HG03060 (cell line): Measurements from ENCODE around the gene LGI1.

Source experiments
- ATAC-seq: cut with Tn5 transposase; IDR thresholded peaks from one replicate; pipeline ENCODE4 v1.9.1; 2021; ENCODE audit warnings: low read depth, moderate number of reproducible peaks; ENCODE audit not compliant: unreplicated experiment

Gene LGI1

DNA sequence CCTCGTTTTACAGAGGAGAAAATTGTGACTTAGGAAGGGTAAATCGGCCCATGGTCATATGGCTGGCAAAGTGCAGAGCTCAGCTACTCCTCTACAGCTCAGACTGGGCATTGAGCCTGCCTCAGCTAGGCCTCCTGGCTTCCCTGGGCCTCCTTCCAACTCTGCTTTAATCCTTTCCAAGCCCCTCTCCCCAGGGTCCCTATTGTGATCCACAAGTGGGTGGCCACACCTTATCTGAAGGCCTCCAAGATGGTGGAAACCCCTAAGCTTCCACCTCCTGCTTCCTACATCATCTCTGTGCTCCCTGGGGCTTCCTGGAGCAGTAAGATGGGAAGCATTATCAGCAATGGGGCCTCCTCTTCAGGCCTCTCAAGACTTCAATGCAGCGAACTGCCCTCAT lies 3.0 kb upstream of the LGI1 start:
- no peak for ATAC-seq

DNA sequence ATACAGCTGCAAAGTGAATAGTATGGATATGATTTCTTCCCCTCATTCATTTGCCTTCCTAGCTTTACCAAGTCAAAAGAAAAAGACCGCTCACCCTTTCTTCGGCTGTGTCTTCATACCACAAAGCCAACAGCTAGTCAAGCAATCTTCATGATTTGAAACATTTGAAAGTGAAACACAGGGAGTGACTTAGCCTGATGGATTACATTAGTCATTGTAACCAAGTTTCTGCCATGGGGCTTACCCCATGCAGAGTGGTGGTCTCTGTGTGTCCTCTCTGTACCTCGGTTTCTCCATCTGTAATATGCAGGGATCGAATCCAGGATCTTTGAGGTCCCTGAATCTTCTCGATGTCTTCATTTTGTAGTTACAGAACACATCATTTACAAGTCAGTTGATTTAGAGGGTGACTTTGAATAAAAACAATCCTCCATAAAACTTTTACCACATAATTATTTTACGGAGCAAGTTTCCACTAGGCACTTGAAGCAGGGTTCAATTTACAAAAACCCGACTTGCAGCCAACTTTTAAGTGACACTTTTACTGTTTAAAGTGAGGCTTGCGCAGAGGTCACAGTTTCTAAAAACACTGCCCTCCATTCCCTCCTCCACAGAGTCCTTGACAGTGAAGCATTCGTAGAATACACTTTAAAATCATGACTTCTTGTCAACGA lies 2.2 kb upstream of the LGI1 start:
- ATAC-seq = no peak

DNA sequence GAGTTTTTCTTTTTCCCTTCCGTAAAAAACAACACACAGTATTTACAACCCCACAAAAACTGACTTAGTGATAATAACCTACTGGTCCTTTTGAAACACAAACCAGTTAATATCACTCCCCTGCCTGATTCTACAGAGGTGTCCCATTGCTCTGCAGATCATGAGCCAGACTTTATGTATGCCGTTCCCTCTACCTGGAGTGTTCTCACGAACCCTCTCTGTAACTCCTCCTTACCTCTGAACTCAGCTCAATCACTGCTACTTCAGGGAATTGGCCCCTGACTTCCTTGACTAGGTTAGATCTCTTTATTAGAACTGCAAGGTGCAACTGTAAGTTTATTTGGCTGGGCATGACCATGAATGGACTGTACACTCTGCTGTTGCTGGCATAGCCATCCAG lies 1.6 kb upstream of the LGI1 start:
- ATAC-seq = no peak

DNA sequence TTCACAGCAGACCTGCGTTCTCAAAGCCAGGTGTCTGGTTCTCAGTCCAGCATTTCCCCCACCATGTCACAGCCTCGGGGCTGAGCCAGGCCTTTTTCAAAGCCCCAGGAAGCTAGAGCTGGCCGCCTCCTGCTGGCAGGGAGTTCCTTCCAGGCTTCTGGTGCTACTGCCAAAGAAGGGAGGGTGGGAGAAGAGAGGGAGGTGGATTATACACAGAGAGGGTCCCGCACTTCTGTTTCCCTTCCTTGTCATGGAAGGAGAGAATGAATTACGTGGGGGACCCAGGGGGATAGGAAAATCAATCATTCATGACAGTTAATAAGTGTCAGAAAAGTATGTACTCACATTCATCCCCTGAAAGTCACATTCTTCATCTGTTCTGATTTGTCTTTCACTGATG lies 600 bp upstream of the LGI1 start:
- ATAC-seq = no peak

DNA sequence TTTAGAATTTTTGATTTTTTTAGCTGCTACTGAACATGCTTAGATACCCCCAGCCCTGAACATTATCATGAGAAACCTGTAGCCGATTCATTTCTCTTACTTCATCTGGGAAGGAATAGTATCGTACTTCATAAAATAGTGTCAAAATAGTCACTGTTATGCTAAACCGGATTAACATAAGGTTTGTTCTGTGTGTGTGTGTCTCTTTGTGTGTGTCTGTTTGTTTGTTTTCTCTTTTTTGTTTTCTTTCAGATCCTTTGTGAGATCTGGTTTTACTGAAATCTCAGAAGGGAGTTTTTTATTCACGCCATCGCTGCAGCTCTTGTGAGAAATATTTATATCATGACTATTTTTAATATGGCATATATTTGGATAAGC lies 761 bp downstream of the LGI1 start:
- no peak for ATAC-seq

DNA sequence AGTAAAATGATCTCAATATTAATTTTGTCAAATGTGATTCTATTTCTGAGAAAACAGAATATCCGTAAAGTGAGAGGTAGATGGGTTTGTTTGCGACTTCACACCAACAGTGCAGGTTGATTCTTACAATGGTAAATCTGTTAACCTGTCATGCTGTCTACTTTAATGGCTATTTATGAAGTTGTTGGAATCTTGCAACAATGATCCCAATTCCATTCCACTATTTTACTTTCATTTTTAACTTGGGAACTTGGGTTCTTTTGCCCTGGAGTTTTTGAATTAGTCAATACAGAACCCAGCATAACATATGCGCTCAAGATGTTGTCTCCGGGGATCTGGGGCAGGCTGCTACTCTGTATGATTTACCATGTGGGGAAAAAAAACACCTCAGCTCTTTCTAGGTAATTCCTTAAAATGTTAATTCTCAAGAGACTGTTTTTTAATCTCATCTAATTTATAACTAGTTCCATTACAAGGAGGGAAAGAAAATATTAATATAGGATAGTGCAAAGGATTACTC lies 1.2 kb downstream of the LGI1 start:
- ATAC-seq = no peak

DNA sequence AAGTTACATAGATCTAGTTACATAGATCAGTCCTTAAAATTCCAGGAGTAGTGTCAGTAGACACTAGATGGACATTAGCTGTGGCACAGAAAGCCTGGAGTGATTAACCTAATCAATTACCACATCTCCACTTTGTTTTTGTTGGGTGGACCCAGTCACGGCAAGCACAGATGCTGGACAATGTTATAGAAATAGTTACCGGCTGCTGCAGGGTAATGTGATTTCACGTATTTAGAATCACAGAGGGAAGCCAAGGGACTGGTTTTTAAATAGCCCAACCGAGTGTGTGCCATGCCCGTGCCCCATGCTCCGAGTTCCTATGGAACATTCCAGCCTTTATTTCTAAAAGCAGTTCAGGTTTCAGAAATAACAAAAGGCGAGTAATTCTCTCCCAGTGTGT lies 2.8 kb downstream of the LGI1 start:
- no peak for ATAC-seq

DNA sequence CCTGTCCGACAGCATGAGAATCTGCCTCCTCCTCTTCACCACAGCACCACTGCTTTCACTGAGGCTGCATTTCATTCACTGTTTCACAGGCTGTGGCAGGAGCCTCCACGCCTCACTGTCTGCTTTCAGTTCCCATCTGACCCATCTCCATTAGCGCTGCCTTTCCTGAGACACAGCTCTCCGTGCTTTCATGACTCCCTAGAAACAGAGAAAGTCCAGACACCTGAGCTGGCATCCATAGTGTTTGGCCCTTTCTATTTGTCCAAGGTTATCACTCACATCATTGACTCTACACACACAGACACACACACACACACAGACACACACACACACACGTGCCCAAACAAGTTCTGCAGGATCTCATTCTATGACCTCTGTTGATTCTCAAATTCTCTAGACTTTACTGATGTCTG lies 5.2 kb downstream of the LGI1 start:
- ATAC-seq = peak; percentile 69

DNA sequence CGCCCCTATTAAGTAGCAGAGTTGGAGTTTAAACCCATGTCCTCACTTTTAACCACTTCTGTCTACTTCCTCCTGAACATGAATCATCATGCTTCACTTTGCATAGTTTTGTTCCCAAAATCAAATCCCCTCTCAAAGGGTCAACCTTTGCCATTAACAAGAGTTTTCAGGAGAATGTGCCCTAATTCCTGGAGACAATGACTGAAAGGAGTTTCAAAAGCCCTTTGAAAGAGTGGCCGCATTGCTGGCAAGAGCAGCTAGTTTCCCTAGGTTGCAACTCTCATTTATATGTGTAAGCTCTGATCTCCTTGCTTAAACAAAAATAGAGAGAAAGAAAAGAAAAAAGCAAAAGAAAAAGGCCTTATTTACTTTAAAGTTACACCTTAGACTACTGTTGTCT lies 9.2 kb downstream of the LGI1 start:
- no peak for ATAC-seq

DNA sequence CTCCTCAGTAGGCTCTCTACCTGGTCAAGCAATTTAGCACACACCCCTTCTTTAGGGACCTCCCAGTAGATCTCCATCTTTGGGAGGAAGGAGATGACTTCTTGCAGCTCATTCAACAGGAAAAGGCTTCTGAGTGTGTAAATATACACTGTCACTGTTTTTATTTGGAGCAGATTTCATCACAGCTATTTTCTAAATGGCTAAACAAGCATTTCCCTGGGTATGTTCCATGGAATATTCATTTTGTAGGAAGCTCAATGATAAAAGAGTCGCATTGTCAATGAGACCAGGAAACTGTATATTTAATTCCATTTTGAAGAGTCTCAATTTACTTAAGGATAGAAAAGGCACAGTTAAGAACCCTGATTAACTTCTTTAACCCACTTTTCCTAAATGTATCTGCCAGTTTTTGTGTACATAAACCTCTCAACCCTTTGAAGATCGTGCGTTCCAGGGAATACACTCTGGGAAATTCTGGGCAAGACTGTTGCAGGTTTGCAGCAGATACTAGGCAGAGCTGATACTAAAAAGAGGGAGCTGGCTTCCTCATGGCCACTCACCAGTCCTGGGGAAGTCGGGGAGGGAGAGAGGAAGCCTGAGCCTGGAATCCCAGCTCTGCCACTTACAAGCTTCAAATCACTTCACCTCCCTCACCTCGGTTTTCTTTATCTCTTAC lies 10.1 kb downstream of the LGI1 start:
- no peak for ATAC-seq

DNA sequence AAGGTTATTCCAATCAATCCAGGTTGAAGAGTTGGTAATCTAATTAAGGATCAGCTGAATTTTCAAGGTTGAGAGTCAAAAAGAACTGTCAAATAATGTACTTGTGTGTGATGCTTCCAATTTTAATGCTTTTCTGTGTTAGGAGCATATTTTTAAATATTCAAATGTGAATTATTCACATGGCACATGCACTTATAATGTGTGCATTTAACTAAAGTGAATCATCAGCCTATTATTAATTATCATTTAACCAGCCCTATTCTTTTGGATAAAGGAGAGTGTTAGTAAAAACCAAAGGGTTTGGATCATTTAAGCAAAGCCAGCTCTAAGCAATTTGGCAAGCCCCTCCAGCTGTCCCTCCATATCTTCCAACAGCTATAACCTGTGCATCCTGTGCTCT lies 11.2 kb downstream of the LGI1 start:
- no peak for ATAC-seq

DNA sequence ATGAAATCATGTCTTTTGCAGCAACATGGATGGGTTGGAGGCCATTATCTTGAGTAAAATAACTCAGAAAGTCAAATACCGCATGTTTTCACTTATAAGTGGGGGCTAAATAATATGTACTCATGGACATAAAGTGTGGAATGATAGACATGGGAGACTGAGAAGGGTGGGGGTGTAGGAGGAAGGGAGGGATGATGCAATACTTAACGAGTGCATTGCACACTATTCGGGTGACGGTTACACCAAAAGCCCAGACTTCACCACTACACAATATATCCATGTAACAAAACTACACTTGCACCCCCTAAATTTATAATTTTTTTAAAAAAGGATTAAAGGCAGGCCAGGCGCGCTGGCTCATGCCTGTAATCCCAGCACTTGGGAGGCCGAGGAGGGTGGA lies 13.6 kb downstream of the LGI1 start:
- no peak for ATAC-seq

DNA sequence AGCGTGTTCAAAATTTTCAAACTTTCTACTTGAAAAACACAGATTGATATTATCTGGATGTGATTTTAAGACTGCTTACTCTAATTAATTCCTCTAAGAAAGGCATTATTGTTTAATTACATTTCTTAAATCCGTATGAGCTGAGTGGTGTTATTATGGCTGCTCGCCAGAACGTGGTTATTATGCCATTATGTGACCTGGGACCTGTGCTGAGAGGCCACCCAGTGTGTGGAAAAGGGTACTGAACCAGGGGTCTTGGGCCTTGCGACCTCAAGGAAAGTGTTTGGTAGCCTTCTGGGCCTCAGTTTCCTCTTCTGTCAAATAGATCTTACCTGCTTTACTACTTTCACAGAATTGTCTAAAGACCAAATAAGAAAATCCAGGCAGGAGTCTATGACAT lies 15.4 kb downstream of the LGI1 start:
- ATAC-seq = no peak

DNA sequence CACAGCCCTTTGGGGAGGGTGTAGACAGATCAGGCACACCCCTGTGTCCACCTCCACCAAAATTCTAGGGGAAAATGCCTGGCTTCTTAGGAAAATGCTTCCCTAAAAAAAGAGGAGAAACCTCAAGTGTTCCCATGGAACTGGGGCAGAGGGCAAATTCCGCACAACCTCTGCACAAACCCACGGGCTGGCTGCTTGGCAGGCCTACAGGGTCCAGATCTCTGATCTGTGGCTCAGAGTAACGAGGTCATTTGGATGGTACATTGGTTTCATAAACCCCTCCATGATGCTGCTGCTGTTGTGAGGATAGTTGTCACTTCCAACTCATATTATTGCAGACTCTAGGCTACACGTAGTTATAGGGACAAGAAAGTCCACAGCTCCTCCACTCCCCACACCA lies 16.0 kb downstream of the LGI1 start:
- no peak for ATAC-seq

DNA sequence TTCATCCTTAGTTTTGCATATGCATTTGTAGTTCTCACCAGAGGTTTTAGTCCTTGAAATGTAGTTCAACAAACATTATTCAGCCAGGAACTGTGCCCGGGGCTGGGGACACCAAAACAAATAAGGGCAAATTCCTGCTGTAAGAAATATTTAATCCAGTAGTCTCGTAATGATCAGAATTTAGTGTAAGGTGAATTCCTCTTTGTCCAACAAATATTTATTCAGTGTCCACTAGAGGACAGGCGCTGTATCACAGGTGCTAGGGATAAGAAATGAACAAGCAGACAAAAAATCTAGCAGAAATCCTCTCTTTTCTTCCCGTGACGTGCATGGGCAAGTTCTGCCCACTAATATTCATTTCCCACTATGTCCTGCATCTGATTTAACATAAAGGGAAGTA lies 17.6 kb downstream of the LGI1 start:
- ATAC-seq = no peak

DNA sequence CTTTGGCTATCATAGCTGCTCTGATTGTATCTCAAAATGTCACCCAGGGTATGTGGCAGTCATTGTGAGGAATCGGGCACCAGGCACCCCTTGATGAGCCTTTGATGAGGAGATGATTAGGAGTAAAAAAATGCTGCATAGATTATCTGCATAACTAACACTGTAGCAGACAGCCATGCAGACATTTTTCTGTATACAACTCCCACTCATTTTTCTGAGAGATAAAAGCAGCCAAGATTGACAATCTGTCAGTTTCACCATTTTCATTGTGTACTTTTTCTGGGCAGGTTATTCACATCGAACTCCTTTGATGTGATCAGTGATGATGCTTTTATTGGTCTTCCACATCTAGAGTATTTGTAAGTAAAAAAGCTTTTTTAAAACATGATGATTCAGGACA lies 19.4 kb downstream of the LGI1 start:
- ATAC-seq = no peak

DNA sequence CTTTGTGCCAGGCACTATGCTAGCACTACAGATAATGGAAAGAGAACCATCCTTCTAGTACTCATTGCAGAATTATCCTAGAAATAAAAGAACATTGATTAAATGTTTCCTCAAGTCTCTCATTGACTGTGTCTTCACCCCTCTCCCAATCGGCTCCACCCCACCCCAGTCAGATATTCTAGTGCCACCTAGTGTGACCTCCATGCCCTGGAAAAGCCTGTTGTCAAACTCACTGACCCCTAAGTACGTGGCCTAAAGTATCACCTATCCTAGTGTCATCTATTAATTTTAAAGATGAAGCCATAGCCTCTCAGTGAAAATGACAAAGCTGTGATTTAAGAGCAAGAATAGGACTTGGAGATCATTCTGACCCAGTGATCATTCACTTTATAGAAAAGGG lies 26.3 kb downstream of the LGI1 start:
- ATAC-seq = no peak

DNA sequence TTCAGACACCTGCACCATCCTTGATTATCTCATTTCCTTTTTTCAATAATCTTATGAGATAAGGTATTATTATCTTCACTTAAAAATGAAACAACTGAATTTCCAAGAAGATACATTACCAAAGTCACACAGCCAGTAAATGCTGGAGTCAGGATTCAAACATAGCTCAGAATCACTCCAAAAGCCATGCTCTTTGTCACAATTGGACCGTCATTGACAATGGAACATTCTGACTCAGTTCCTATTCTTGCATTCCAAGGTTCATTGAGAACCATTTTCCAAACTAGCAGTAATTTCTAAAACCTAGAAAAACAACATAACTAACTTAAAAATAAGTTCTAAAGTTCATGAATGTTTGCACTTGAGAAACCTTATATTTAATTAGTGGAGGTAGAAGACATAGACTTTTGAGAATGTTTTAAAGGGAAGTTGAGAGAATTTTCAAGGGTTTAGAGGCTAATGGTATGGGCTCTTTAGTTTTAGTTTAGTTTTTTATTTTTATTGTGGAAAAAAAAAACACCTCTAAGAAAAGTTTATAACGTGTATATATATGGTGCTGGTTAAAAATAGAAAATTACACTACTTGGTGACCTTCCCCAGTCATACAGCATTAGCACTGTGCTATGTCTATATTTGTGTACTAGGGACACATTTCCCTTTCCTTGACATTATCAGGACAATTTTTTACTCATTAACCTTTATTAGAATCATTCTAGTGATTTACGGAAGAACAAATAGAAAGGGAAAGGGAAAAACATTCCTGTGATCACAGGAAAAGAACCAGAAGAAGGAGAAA lies 30.9 kb downstream of the LGI1 start:
- ATAC-seq = no peak

DNA sequence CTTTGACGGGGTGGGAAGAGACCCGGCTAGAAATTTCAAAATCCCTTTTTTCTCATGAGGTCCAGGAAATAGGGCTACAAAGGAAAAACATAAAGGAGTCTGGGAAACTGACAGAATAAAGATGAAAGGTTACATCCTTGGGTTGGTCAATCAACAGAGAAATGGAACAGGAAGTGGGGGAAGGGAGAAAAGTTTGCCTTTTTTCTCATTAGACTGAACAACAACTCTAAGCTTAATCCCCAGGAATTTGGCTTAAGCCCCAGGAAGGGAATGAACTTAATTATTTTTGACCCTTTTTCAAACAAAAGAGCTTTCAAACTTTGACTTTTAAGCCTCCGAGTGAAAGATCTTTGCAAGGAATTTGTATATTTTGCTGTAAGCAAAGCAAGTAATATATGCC lies 32.7 kb downstream of the LGI1 start:
- ATAC-seq = no peak

DNA sequence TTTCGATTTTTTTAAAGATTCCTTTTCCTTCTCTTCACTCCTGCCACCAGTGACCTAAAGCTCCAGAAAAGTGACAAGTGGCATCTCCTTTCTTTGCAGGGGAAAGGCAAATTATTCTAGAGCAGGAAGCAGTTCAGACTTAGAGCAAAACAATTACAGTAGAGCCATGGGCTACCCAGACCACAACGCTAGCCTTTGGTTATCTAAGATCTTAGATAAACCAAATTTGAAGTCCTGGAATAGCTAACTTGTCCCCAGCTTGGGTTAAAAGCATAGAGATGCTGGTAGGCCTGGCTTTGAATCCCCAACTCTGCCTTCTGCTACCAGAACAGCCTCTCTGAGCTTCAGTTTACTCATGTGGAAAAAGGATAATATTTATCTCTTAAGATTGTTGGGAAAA lies 38.4 kb downstream of the LGI1 start:
- no peak for ATAC-seq

DNA sequence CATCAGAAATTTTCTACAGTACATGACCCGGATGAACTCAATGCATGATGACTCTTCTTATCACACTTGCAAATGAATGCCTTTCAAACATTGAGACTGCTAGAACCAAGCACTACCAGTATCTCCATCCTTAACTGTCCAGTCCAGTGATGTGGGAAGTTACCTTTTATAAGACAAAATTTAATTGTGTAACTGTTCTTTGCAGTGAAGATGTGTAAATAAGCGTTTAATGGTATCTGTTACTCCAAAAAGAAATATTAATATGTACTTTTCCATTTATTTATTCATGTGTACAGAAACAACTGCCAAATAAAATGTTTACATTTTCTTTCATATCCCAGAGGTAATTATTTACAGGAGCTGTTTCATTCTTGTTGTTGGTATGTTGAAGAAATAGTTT lies 40.1 kb downstream of the LGI1 start:
- ATAC-seq = no peak
